GM23248 (cell line): ENCODE data around the gene SLC25A18.

Experiments used
- EZH2 ChIP-seq: fragments of 200-600 bp; sonication (generic); IDR thresholded peaks from 2 replicates; pipeline ENCODE4 v1.6.1; 2018; ENCODE audit warnings: antibody characterized with exemption, mild to moderate bottlenecking; ENCODE audit not compliant: insufficient read depth, poor library complexity, severe bottlenecking
- EZH2phosphoT487 ChIP-seq: fragments of 200-600 bp; sonication (generic); IDR thresholded peaks from 2 replicates; pipeline ENCODE4 v1.6.1; 2018; ENCODE audit warnings: antibody characterized with exemption, moderate library complexity, mild to moderate bottlenecking, low read depth; ENCODE audit not compliant: insufficient read depth

- TF ChIP-seq EZH2 (no peak), EZH2phosphoT487 (no peak)
Measured at GRCh38 chr22:17580441-17581031, 17.2 kb downstream of the SLC25A18 start.
